ENCODE results near the gene ESRRA. TPM values are rescaled to one million over a fixed set of nuclear protein-coding genes. Genes with fewer than 3 reads are reported as not detected.

The ESRRA gene
- total RNA-seq, 1 donor from 2014 or later: 28.1 TPM

- TF ChIP-seq CTCF (IDR thresholded peaks at IDR 0.05; ENCODE audit: unreplicated experiment): no peak
- Mint-ChIP-seq H3K36me3 (ENCODE audit: insufficient read depth) (peaks cover 11% of the 10 kb centered on the region), H3K4me1 (ENCODE audit: low read depth) (peaks cover 5% of the 10 kb centered on the region), H3K4me3 (ENCODE audit: low read depth) (peak overlapping the region; percentile 78), H3K27ac (no peak overlapping the region), H3K27me3 (peaks cover 3% of the 10 kb centered on the region), H3K9me3 (ENCODE audit: low read depth) (no peaks in the 10 kb centered on the region)
- DNase-seq (ENCODE audit: low spot score, unreplicated experiment): no peak
These were observed 55.2 kb downstream of the ESRRA start for GRCh38 chr11:64360448-64360921.

- Mint-ChIP-seq H3K4me3 (ENCODE audit: low read depth) (no peak overlapping the region), H3K36me3 (ENCODE audit: insufficient read depth) (peaks cover 17% of the 10 kb centered on the region)
These were observed 56.3 kb downstream of the ESRRA start for GRCh38 chr11:64361659-64362058.

GRCh38 chr11:64362339-64362738, 57.0 kb downstream of the ESRRA start:
- Mint-ChIP-seq H3K36me3 (ENCODE audit: insufficient read depth) (peaks cover 19% of the 10 kb centered on the region), H3K9me3 (ENCODE audit: low read depth) (no peaks in the 10 kb centered on the region), H3K4me1 (ENCODE audit: low read depth) (peaks cover 3% of the 10 kb centered on the region), H3K27ac (no peak overlapping the region), H3K4me3 (ENCODE audit: low read depth) (no peak overlapping the region), H3K27me3 (no peaks in the 10 kb centered on the region)
- no peak for TF ChIP-seq CTCF (IDR thresholded peaks at IDR 0.05; ENCODE audit: unreplicated experiment)
- no peak for DNase-seq (ENCODE audit: low spot score, unreplicated experiment)

More at GRCh38 chr11:64361659-64362058, 56.3 kb downstream of the ESRRA start:
- peak overlapping the region; percentile 62 for H3K27ac Mint-ChIP-seq
- DNase-seq (ENCODE audit: low spot score, unreplicated experiment): no peak
- no peak for TF ChIP-seq CTCF (IDR thresholded peaks at IDR 0.05; ENCODE audit: unreplicated experiment)
- peaks cover under 1% of the 10 kb centered on the region for H3K27me3 Mint-ChIP-seq
- no peaks in the 10 kb centered on the region for H3K9me3 Mint-ChIP-seq (ENCODE audit: low read depth)
- H3K4me1 Mint-ChIP-seq (ENCODE audit: low read depth): peaks cover 4% of the 10 kb centered on the region

- Mint-ChIP-seq H3K27me3 (no peaks in the 10 kb centered on the region), H3K4me1 (ENCODE audit: low read depth) (peaks cover 3% of the 10 kb centered on the region), H3K36me3 (ENCODE audit: insufficient read depth) (peaks cover 26% of the 10 kb centered on the region), H3K9me3 (ENCODE audit: low read depth) (no peaks in the 10 kb centered on the region), H3K4me3 (ENCODE audit: low read depth) (no peak overlapping the region), H3K27ac (no peak overlapping the region)
- no peak for DNase-seq (ENCODE audit: low spot score, unreplicated experiment)
- no peak for TF ChIP-seq CTCF (IDR thresholded peaks at IDR 0.05; ENCODE audit: unreplicated experiment)
These were observed 59.1 kb downstream of the ESRRA start for GRCh38 chr11:64364435-64364834.

- no peak for DNase-seq (ENCODE audit: low spot score, unreplicated experiment)
- Mint-ChIP-seq H3K36me3 (ENCODE audit: insufficient read depth) (peaks cover 30% of the 10 kb centered on the region), H3K4me1 (ENCODE audit: low read depth) (no peaks in the 10 kb centered on the region)
These were observed 59.6 kb downstream of the ESRRA start for GRCh38 chr11:64364911-64365310.

More at GRCh38 chr11:64364911-64365310, 59.6 kb downstream of the ESRRA start:
- Mint-ChIP-seq H3K9me3 (ENCODE audit: low read depth) (no peaks in the 10 kb centered on the region), H3K27ac (no peak overlapping the region), H3K27me3 (no peaks in the 10 kb centered on the region), H3K4me3 (ENCODE audit: low read depth) (no peak overlapping the region)
- TF ChIP-seq CTCF (IDR thresholded peaks at IDR 0.05; ENCODE audit: unreplicated experiment): no peak

Small RNA genes lying within 50 kb of the gene (microRNA-seq; reads per million reads assigned to microRNA genes)
- not detected for gene MIR7155 (ENCODE audit: borderline number of aligned reads, unreplicated experiment)

Other genes with a start within 250 kb of the ESRRA start
- gene MACROD1, start 139.4 kb upstream of the ESRRA start, total RNA-seq: 28.0 and 30.6 TPM in 2 replicates
- 189 and 209 TPM in 2 replicates for gene STIP1, start 119.4 kb upstream of the ESRRA start, total RNA-seq
- 5.4 and 5.9 TPM in 2 replicates for gene FERMT3, start 98.8 kb upstream of the ESRRA start, total RNA-seq
- gene TRPT1, start 79.3 kb upstream of the ESRRA start, total RNA-seq: 52.0 and 53.9 TPM in 2 replicates
- gene NUDT22, start 79.2 kb upstream of the ESRRA start, total RNA-seq: 42.9 and 48.2 TPM in 2 replicates
- gene DNAJC4, start 75.0 kb upstream of the ESRRA start, total RNA-seq: 35.4 and 39.1 TPM in 2 replicates
- gene VEGFB, start 70.9 kb upstream of the ESRRA start, total RNA-seq: 66.1 and 68.2 TPM in 2 replicates
- gene FKBP2, start 64.4 kb upstream of the ESRRA start, total RNA-seq: 48.5 and 57.7 TPM in 2 replicates
- 198 TPM in 2 replicates for gene PPP1R14B, start 58.6 kb upstream of the ESRRA start, total RNA-seq
- gene PLCB3, start 54.0 kb upstream of the ESRRA start, total RNA-seq: 22.6 and 27.3 TPM in 2 replicates
- gene BAD, start 20.9 kb upstream of the ESRRA start, total RNA-seq: 42.8 and 46.9 TPM in 2 replicates
- gene GPR137, start 19.7 kb upstream of the ESRRA start, total RNA-seq: 46.7 and 56.5 TPM in 2 replicates
- 0.62 TPM in 1 of 2 replicates, not detected in the other for gene KCNK4, start 14.2 kb upstream of the ESRRA start, total RNA-seq
- gene CATSPERZ, start 5.2 kb upstream of the ESRRA start, total RNA-seq: not detected in 2 replicates
- gene TRMT112, start 12.0 kb downstream of the ESRRA start, total RNA-seq: 137 and 149 TPM in 2 replicates
- gene PRDX5, start 12.6 kb downstream of the ESRRA start, total RNA-seq: 157 and 171 TPM in 2 replicates
- 4.3 and 6.2 TPM in 2 replicates for gene CCDC88B, start 34.7 kb downstream of the ESRRA start, total RNA-seq
- gene RPS6KA4, start 53.6 kb downstream of the ESRRA start, total RNA-seq: 18.6 and 18.7 TPM in 2 replicates